Transverse colon (tissue), 4 donors: ENCODE results near the gene METTL18. TPM values are rescaled to one million over a fixed set of nuclear protein-coding genes. Genes with fewer than 3 reads are reported as not detected.
A peak's percentile ranks its signal among the peaks of the same experiment; 100 is the strongest.

ENCODE experiments used
- DNase-seq: peaks from one replicate; pipeline ENCODE4 v3.0.0-alpha.2; 2019
- H3K27ac ChIP-seq, 4 donors: fragments of 200-600 bp; sonication (generic); 2 replicates each; pipeline ENCODE4 v1.5.1; 2016 to 2018; ENCODE audit warnings: inconsistent platforms in 4 of 4
- H3K27me3 ChIP-seq: fragments of 200-600 bp; sonication (generic); 2 replicates; pipeline ENCODE4 v1.5.1; 2017; ENCODE audit warnings: inconsistent platforms
- H3K36me3 ChIP-seq, 4 donors: fragments of 200-600 bp; sonication (generic); 2 replicates each; pipeline ENCODE4 v1.5.1; 2017 to 2019; ENCODE audit warnings: inconsistent platforms in 4 of 4
- H3K4me1 ChIP-seq, 4 donors: fragments of 200-600 bp; sonication (generic); 2 replicates each; pipeline ENCODE4 v1.5.1; 2017 to 2020; ENCODE audit warnings: inconsistent platforms in 4 of 4
- H3K4me3 ChIP-seq, 4 donors: fragments of 200-600 bp; sonication (generic); 1 replicate in 1 of 4; 2 replicates in 3 of 4; pipeline versions ENCODE4 v1.5.1 to v1.6.1; 2017 to 2019; ENCODE audit warnings: inconsistent platforms in 4 of 4
- H3K9me3 ChIP-seq, 2 donors: fragments of 200-600 bp; sonication (generic); 2 replicates each; pipeline ENCODE4 v1.5.1; 2017 to 2019; ENCODE audit warnings: inconsistent platforms in 2 of 2
- CTCF ChIP-seq, 5 experiments: fragments of 200-600 bp in 3 of 5; fragments of 450-650 bp in 2 of 5; sonication (generic) in 3 of 5; IDR thresholded peaks; 1 replicate in 2 of 5; 2 replicates in 3 of 5; pipeline ENCODE4 v1.5.1; 2016 to 2017; ENCODE audit warnings: antibody characterized with exemption in 5 of 5, inconsistent platforms in 3 of 5, mild to moderate bottlenecking in 2 of 5, moderate library complexity in 1 of 5
- EP300 ChIP-seq: sonication (generic); formaldehyde crosslinking; IDR thresholded peaks from one replicate; pipeline ENCODE4 v1.6.1; 2017; ENCODE audit warnings: antibody characterized with exemption, low read depth
- POLR2A ChIP-seq: fragments of 450-650 bp; IDR thresholded peaks from one replicate; pipeline ENCODE4 v1.6.1; 2016; ENCODE audit warnings: antibody characterized with exemption, mild to moderate bottlenecking, moderate library complexity
- POLR2AphosphoS5 ChIP-seq, 3 donors: sonication (generic); formaldehyde crosslinking; IDR thresholded peaks; one replicate each; pipeline ENCODE4 v1.6.1; 2016; ENCODE audit warnings: antibody characterized with exemption in 3 of 3
- WGBS, 2 donors: methylation state at CpG; one replicate each; pipeline ENCODE4 v1.1.5; 2018; ENCODE audit warnings: low coverage in 1 of 2; 5-methylcytosine and 5-hydroxymethylcytosine counted together
- in situ Hi-C, 4 donors: fragments of 200-750 bp; cut with MboI; loops; one replicate each; pipeline versions ENCODE4 v1.15.0 to v1.15.1; 2017; ENCODE audit warnings: low sequenced_read_pairs in 3 of 4, low pct_ligation_motif_present in 1 of 4, low pct_unique_long_range_greater_than_20kb in 1 of 4
- intact Hi-C: fragments of 100-400 bp; cut with DNase I; formaldehyde crosslinking; loops from one replicate; pipeline ENCODE4 v1.15.1; 2023; ENCODE audit warnings: low total_unique reads
- total RNA-seq, 4 donors: library from RNA; depleted of rRNA; stranded (reverse); fragments of >200 nt; gene quantifications; one replicate each; pipeline ENCODE4 v1.1.0, GENCODE V29; 2016

The METTL18 gene
- total RNA-seq, 4 donors from 2014 or later = 6.3 to 6.8 TPM; not detected in 2

GRCh38 chr1:169809370-169810095, 14.8 kb upstream of the METTL18 start:
- intact Hi-C loops (no loop called here), in situ Hi-C loops (loop anchor here in 3 of 4 donors (10.0 to 25.0 kb wide), 2 partner anchors 222 to 255 kb away; partner anchors contain the start of gene F5 (in 1 of the 3))
- no peak for DNase-seq
- TF ChIP-seq POLR2AphosphoS5 (IDR thresholded peaks at IDR 0.05) (no peak), CTCF (IDR thresholded peaks at IDR 0.05) (peak; percentile 49 to 56 (median 54)), EP300 (no peak)
- no peak overlapping the region for H3K4me3 ChIP-seq
- 30 to 57% methylated on average over 2 to 4 of the region's 4 CpGs for WGBS, 2 donors
- no peaks in the 10 kb centered on the region for H3K27me3 ChIP-seq
- peaks cover 0 to 6% (median 0%) of the 10 kb centered on the region in 4 donors for H3K36me3 ChIP-seq
- no peaks in the 10 kb centered on the region for H3K9me3 ChIP-seq
- H3K4me1 ChIP-seq = no peaks in the 10 kb centered on the region
- no peak overlapping the region for H3K27ac ChIP-seq

GRCh38 chr1:169804941-169805340, 10.2 kb upstream of the METTL18 start:
- no peak for TF ChIP-seq EP300
- TF ChIP-seq POLR2AphosphoS5 (IDR thresholded peaks at IDR 0.05) = no peak
- no peak for TF ChIP-seq POLR2A
- no peak for TF ChIP-seq CTCF (IDR thresholded peaks at IDR 0.05)
- Histone ChIP-seq H3K27me3 (no peaks in the 10 kb centered on the region), H3K27ac (no peak overlapping the region), H3K4me1 (no peaks in the 10 kb centered on the region), H3K9me3 (no peaks in the 10 kb centered on the region), H3K4me3 (no peak overlapping the region), H3K36me3 (peaks cover 0 to 6% (median 0%) of the 10 kb centered on the region in 4 donors)
- DNase-seq = no peak
- intact Hi-C loops (no loop called here), in situ Hi-C loops (loop anchor here in 2 of 4 donors (10.0 to 25.0 kb wide), 2 partner anchors 218 to 250 kb away; partner anchors contain the start of gene F5 (in 1 of the 2))
- WGBS, 2 donors = 83 to 96% methylated on average over 1 to 2 of the region's 2 CpGs

- in situ Hi-C loops = loop anchor here in 2 of 4 donors (10.0 to 25.0 kb wide), 2 partner anchors 216 to 248 kb away; partner anchors contain the start of gene F5 (in 1 of the 2)
- no peaks in the 10 kb centered on the region for H3K27me3 ChIP-seq
- DNase-seq = no peak
- no peaks in the 10 kb centered on the region for H3K9me3 ChIP-seq
- no peaks in the 10 kb centered on the region for H3K4me1 ChIP-seq
- intact Hi-C loops = no loop called here
- no peak for TF ChIP-seq CTCF (IDR thresholded peaks at IDR 0.05)
- H3K36me3 ChIP-seq = peaks cover 0 to 6% (median 0%) of the 10 kb centered on the region in 4 donors
- no peak overlapping the region for H3K4me3 ChIP-seq
- H3K27ac ChIP-seq = no peak overlapping the region
These were observed 8.2 kb upstream of the METTL18 start for GRCh38 chr1:169802888-169803287.

GRCh38 chr1:169797281-169797680, 2.6 kb upstream of the METTL18 start:
- Histone ChIP-seq H3K9me3 (no peaks in the 10 kb centered on the region), H3K36me3 (no peaks in the 10 kb centered on the region), H3K27ac (no peak overlapping the region), H3K27me3 (no peaks in the 10 kb centered on the region), H3K4me3 (no peak overlapping the region), H3K4me1 (peaks cover 2 to 26% (median 15%) of the 10 kb centered on the region in 4 donors)
- no peak for TF ChIP-seq EP300
- TF ChIP-seq POLR2A = no peak
- TF ChIP-seq CTCF (IDR thresholded peaks at IDR 0.05) = no peak
- TF ChIP-seq POLR2AphosphoS5 (IDR thresholded peaks at IDR 0.05) = no peak
- WGBS, 2 donors = 88 to 95% methylated on average over 5 of the region's 5 CpGs
- in situ Hi-C loops (no loop called here), intact Hi-C loops (no loop called here)
- DNase-seq = no peak
